Progenitor cell of endocrine pancreas (in vitro differentiated cells): ENCODE measurements around the gene HAPSTR1. TPM values are rescaled to one million over a fixed set of nuclear protein-coding genes. Genes with fewer than 3 reads are reported as not detected.
A peak's percentile ranks its signal among the peaks of the same experiment; 100 is the strongest.

Experiments
- DNase-seq: peaks from one replicate; pipeline ENCODE4 v3.0.0; 2021; ENCODE audit warnings: low spot score; ENCODE audit not compliant: unreplicated experiment
- H3K27ac Mint-ChIP-seq: 2 replicates; pipeline ENCODE4 v1.8.0; 2021; ENCODE audit warnings: mild to moderate bottlenecking, moderate library complexity, mixed read lengths
- H3K27me3 Mint-ChIP-seq: 2 replicates; pipeline ENCODE4 v1.8.0; 2021; ENCODE audit warnings: mixed read lengths
- H3K36me3 Mint-ChIP-seq: 2 replicates; pipeline ENCODE4 v1.8.0; 2022; ENCODE audit warnings: mixed read lengths; ENCODE audit not compliant: insufficient read depth
- H3K4me1 Mint-ChIP-seq: 2 replicates; pipeline ENCODE4 v1.8.0; 2021; ENCODE audit warnings: low read depth, mixed read lengths
- H3K4me3 Mint-ChIP-seq: 2 replicates; pipeline ENCODE4 v1.8.0; 2021; ENCODE audit warnings: low read depth, mild to moderate bottlenecking, moderate library complexity, mixed read lengths
- H3K9me3 Mint-ChIP-seq: 2 replicates; pipeline ENCODE4 v1.8.0; 2021; ENCODE audit warnings: low read depth, mixed read lengths
- CTCF ChIP-seq: fragments of 200-600 bp; sonication (generic); IDR thresholded peaks from one replicate; pipeline ENCODE4 v1.5.0; 2021; ENCODE audit warnings: antibody characterized with exemption, mild to moderate bottlenecking; ENCODE audit not compliant: unreplicated experiment
- total RNA-seq: library from RNA; stranded (reverse); gene quantifications from 2 replicates; pipeline ENCODE4 v1.2.1, GENCODE V29; 2021

Gene HAPSTR1
- total RNA-seq, 1 donor from 2014 or later = 79.7 TPM

DNA sequence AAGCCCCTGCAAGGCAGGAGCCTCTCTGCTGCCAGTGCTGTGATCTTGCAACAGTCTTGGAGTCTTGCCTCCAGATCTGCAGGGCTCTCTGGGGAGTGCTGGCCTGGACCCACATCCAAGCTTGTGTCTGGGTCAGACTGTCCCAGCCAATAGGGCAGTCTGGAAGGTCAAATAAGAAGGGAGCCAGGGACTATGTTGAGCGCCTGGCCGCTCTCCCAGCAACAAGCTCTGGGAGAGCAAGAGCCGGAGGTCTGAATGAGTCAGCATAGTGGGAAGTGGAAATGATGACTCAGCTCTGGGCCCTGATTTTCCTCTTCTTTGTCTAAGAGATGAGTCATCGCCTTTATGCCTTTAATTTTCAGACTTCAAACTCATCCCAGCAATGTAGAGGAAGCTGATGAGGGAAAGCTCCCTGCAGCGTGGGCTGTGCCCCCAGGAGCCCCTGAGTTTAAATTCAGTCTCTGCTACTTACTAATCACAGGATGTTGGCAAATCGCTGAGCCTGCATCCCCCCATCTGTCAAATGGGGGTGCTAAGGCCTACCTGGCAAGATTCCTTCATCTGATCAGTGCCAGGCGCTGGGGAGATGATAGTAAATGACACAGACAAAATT, 43.6 kb upstream of the HAPSTR1 start:
- H3K4me3 Mint-ChIP-seq = no peak overlapping the region
- no peaks in the 10 kb centered on the region for H3K9me3 Mint-ChIP-seq
- H3K36me3 Mint-ChIP-seq = no peaks in the 10 kb centered on the region
- no peak for DNase-seq
- TF ChIP-seq CTCF = no peak
- peak overlapping the region; percentile 84 for H3K27ac Mint-ChIP-seq
- H3K27me3 Mint-ChIP-seq = no peaks in the 10 kb centered on the region
- H3K4me1 Mint-ChIP-seq = peaks cover 4% of the 10 kb centered on the region

DNA sequence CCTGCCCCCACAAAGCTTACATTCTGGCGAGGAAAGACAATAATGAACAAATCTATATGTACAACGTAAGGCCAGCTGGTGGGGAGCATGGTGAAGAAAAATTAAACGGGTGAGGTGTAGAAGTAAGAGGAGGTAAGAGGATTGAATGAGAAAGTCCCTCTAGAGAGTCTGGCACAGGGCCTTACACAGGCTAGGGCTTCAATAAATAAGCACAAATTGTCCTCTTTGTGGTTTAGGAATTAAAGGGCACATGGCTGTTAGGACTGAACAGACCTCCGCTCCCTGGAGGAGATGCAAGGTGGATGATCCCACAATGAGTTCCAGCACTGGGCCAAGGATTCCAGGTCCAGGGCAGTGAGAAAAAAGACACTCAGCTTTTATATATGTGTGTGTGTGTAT, 43.1 kb upstream of the HAPSTR1 start:
- Mint-ChIP-seq H3K4me1 (peaks cover 6% of the 10 kb centered on the region), H3K27me3 (no peaks in the 10 kb centered on the region), H3K9me3 (no peaks in the 10 kb centered on the region), H3K27ac (peak overlapping the region; percentile 84), H3K4me3 (no peak overlapping the region), H3K36me3 (no peaks in the 10 kb centered on the region)
- DNase-seq = no peak
- TF ChIP-seq CTCF = no peak

GRCh38 chr16:9049241-9049640, 42.2 kb upstream of the HAPSTR1 start:
- peaks cover 6% of the 10 kb centered on the region for H3K4me1 Mint-ChIP-seq
- DNase-seq = no peak
- H3K27me3 Mint-ChIP-seq = no peaks in the 10 kb centered on the region
- TF ChIP-seq CTCF = no peak
- H3K36me3 Mint-ChIP-seq = no peaks in the 10 kb centered on the region
- no peak overlapping the region for H3K4me3 Mint-ChIP-seq
- H3K9me3 Mint-ChIP-seq = no peaks in the 10 kb centered on the region
- no peak overlapping the region for H3K27ac Mint-ChIP-seq

- no peak overlapping the region for H3K27ac Mint-ChIP-seq
- H3K27me3 Mint-ChIP-seq = no peaks in the 10 kb centered on the region
- TF ChIP-seq CTCF = peak; percentile 52
Observed at GRCh38 chr16:9050102-9050830, 41.2 kb upstream of the HAPSTR1 start.

GRCh38 chr16:9053006-9053601, 38.3 kb upstream of the HAPSTR1 start:
- Mint-ChIP-seq H3K9me3 (no peaks in the 10 kb centered on the region), H3K4me1 (peaks cover 3% of the 10 kb centered on the region), H3K4me3 (peak overlapping the region; percentile 65), H3K27me3 (no peaks in the 10 kb centered on the region), H3K36me3 (no peaks in the 10 kb centered on the region), H3K27ac (peak overlapping the region; percentile 91)
- peak; percentile 55 for DNase-seq
- TF ChIP-seq CTCF = no peak

More at GRCh38 chr16:9050102-9050830, 41.2 kb upstream of the HAPSTR1 start:
- Mint-ChIP-seq H3K36me3 (no peaks in the 10 kb centered on the region), H3K9me3 (no peaks in the 10 kb centered on the region), H3K4me1 (peaks cover 6% of the 10 kb centered on the region), H3K4me3 (no peak overlapping the region)
- DNase-seq = peak; percentile 10
